HepG2 (cell line): ENCODE data around the gene PSRC1. TPM values are rescaled to one million over a fixed set of nuclear protein-coding genes. Genes with fewer than 3 reads are reported as not detected.

Experiments used
- ATAC-seq: fragments of 200-7000 bp; cut with Tn5 transposase; 3 replicates; pipeline ENCODE4 v1.9.1; 2020; ENCODE audit warnings: mild to moderate bottlenecking, moderate library complexity
- BruUV-seq: library from RNA; stranded (reverse); fragments of 400-500 nt; replicated peaks from 2 replicates; lab custom pipeline; 2021; lab: Mats Ljungman, UMichigan
- CTCF ChIA-PET: fragments of 300-600 bp; formaldehyde crosslinking; extraction: SDS; loops from one replicate; lab custom pipeline; 2021; ENCODE audit warnings: low total read pairs, inconsistent platforms, low intra/inter-chr PET ratio; lab: Yijun Ruan, JAX
- POLR2A ChIA-PET: fragments of 350-600 bp; sonication (Branson Sonifier 250); formaldehyde crosslinking; loops from one replicate; lab custom pipeline; 2020; ENCODE audit warnings: antibody characterized with exemption, inconsistent platforms; lab: Yijun Ruan, JAX
- DNase-seq: peaks from one replicate; pipeline ENCODE4 v3.0.0-alpha.2; 2015; ENCODE audit warnings: low spot score
- FAIRE-seq: peaks from 3 replicates; lab custom pipeline; 2011; peaks lifted over from hg19 to GRCh38; lab: Jason Lieb, UNC
- H2AFZ ChIP-seq: one replicate; pipeline ENCODE4 v1.6.1; 2011; ENCODE audit warnings: low read length, inconsistent platforms
- H3K27ac ChIP-seq: fragments of 300-600 bp; 3 replicates; pipeline ENCODE4 v1.8.0; 2011; ENCODE audit warnings: mixed run types, mild to moderate bottlenecking, mixed read lengths, low read length, inconsistent platforms; ENCODE audit not compliant: insufficient read depth; ENCODE audit errors: extremely low read length
- H3K27me3 ChIP-seq, 2 experiments: fragments of 200-600 bp in 1 of 2; 2 replicates in 1 of 2; 3 replicates in 1 of 2; pipeline versions ENCODE4 v1.6.0 to v1.8.0; 2011; ENCODE audit warnings: low read length in 2 of 2, mild to moderate bottlenecking in 2 of 2, moderate library complexity in 2 of 2, inconsistent platforms in 1 of 2; ENCODE audit not compliant: insufficient read depth in 2 of 2, control insufficient read depth in 1 of 2
- H3K36me3 ChIP-seq, 2 experiments: fragments of 200-600 bp in 1 of 2; replicated peaks in 1 of 2; 2 replicates in 1 of 2; 3 replicates in 1 of 2; pipeline versions ENCODE4 v1.5.1 to v1.8.0; 2011; ENCODE audit warnings: low read length in 2 of 2, inconsistent platforms in 1 of 2; ENCODE audit not compliant: insufficient read depth in 2 of 2, control insufficient read depth in 1 of 2
- H3K4me1 ChIP-seq: 2 replicates; pipeline ENCODE4 v1.5.1; 2012; ENCODE audit warnings: low read length, inconsistent platforms; ENCODE audit not compliant: insufficient read depth
- H3K4me2 ChIP-seq: 2 replicates; pipeline ENCODE4 v1.6.0; 2011; ENCODE audit warnings: low read depth, low read length, inconsistent platforms
- H3K4me3 ChIP-seq, 3 experiments: fragments of 200-600 bp in 1 of 3; sonication (generic), shearing (Covaris generic) in 1 of 3; replicated peaks in 1 of 3; 2 replicates each; pipeline ENCODE4 v1.5.1; 2011 to 2016; ENCODE audit warnings: low read length in 3 of 3, inconsistent platforms in 2 of 3, low read depth in 2 of 3, mild to moderate bottlenecking in 2 of 3, control low read depth in 1 of 3, mixed read lengths in 1 of 3; ENCODE audit not compliant: insufficient read depth in 1 of 3
- H3K79me2 ChIP-seq: one replicate; pipeline ENCODE4 v1.6.1; 2011; ENCODE audit warnings: low read length, inconsistent platforms; ENCODE audit not compliant: insufficient read depth
- H3K9ac ChIP-seq: 2 replicates; pipeline ENCODE4 v1.6.0; 2011; ENCODE audit warnings: mild to moderate bottlenecking, low read depth, low read length, inconsistent platforms; ENCODE audit not compliant: insufficient read depth
- H3K9me3 ChIP-seq: 2 replicates; pipeline ENCODE4 v1.5.1; 2012; ENCODE audit warnings: mild to moderate bottlenecking, low read length
- H4K20me1 ChIP-seq: 2 replicates; pipeline ENCODE4 v1.6.0; 2011; ENCODE audit warnings: inconsistent platforms, mild to moderate bottlenecking, low read length, moderate library complexity; ENCODE audit not compliant: insufficient read depth
- AKNA ChIP-seq: sonication (generic); formaldehyde crosslinking; IDR thresholded peaks from 2 replicates; pipeline ENCODE4 v1.4.0; 2020; ENCODE audit warnings: missing genetic modification reagents, borderline replicate concordance
- GZF1 ChIP-seq: sonication (generic); formaldehyde crosslinking; IDR thresholded peaks from 2 replicates; pipeline ENCODE4 v1.5.1; 2020; ENCODE audit warnings: mild to moderate bottlenecking, missing genetic modification reagents
- ZBTB4 ChIP-seq: sonication (generic); formaldehyde crosslinking; IDR thresholded peaks from 2 replicates; pipeline ENCODE4 v1.4.0; 2020; ENCODE audit warnings: missing genetic modification reagents, mild to moderate bottlenecking, borderline replicate concordance
- ZNF552 ChIP-seq: sonication (generic); formaldehyde crosslinking; IDR thresholded peaks from 2 replicates; pipeline ENCODE4 v1.9.0; 2022; ENCODE audit warnings: missing genetic modification reagents, mild to moderate bottlenecking, borderline replicate concordance
- ZNF629 ChIP-seq: sonication (generic); formaldehyde crosslinking; conservative IDR thresholded peaks from 2 replicates; pipeline ENCODE4 v1.5.0; 2020; ENCODE audit warnings: missing genetic modification reagents
- WGBS: methylation state at CpG from one replicate; pipeline ENCODE4 v1.1.6; 2017; ENCODE audit warnings: low lambda C conversion rate; 5-methylcytosine and 5-hydroxymethylcytosine counted together
- in situ Hi-C: cut with HindIII; loops from 2 replicates; pipeline ENCODE4 v1.10.0; 2017; ENCODE audit warnings: low pct_unique_long_range_greater_than_20kb; ENCODE audit not compliant: extremely low pct_ligation_motif_present
- intact Hi-C: fragments of 100-400 bp; cut with micrococcal nuclease; formaldehyde crosslinking; loops from one replicate; pipeline ENCODE4 v1.10.0; 2022; ENCODE audit not compliant: unreplicated experiment
- polyA plus RNA-seq, 8 experiments: library from polyadenylated mRNA; depleted of rRNA in 3 of 8; stranded (reverse) in 7 of 8; unstranded in 1 of 8; fragments of >200 nt; fragmentation: Illumina TruSeq in 4 of 8; extraction: Trizol in 4 of 8; gene quantifications; 2 replicates each; pipeline versions ENCODE4 v1.2.1 to v1.2.3, GENCODE V29; 2011 to 2016; ENCODE audit warnings: low read depth in 4 of 8, missing spikeins in 1 of 8, mixed read lengths in 1 of 8; ENCODE audit not compliant: insufficient read depth in 1 of 8
- total RNA-seq, 5 experiments: library from RNA; depleted of rRNA; stranded (reverse); fragments of >200 nt; fragmentation: Illumina TruSeq; extraction: Trizol; gene quantifications; 2 replicates each; pipeline ENCODE4 v1.2.3, GENCODE V29; 2016; ENCODE audit warnings: low read depth in 1 of 5

PSRC1 gene
- total and polyA plus RNA-seq, 2 of the 13 experiments (the other 11 are each of a cell fraction or from before 2014, with no cell fraction given), result 28.6 to 30.3 TPM

GRCh38 chr1:109252167-109252892, 30.6 kb downstream of the PSRC1 start:
- in situ Hi-C loops (no loop called here), intact Hi-C loops (no loop called here)
- Histone ChIP-seq H3K27me3 (peaks cover 3 to 17% of the 10 kb centered on the region in 2 experiments; a peak in 3 of 5 replicates), H2AFZ (no peak overlapping the region), H3K9me3 (no peaks in the 10 kb centered on the region), H3K36me3 (no peaks in the 10 kb centered on the region; a peak in 1 of 5 replicates), H3K9ac (no peak overlapping the region), H3K79me2 (no peaks in the 10 kb centered on the region), H4K20me1 (no peaks in the 10 kb centered on the region), H3K27ac (no peak overlapping the region), H3K4me2 (no peak overlapping the region), H3K4me1 (peaks cover 57% of the 10 kb centered on the region), H3K4me3 (no peak overlapping the region)
- DNase-seq (no peak), ATAC-seq (no peak), FAIRE-seq (no peak)
- WGBS, result 99% methylated on average over 22 of the region's 31 CpGs
- ChIA-PET POLR2A (interaction anchor here (1.3 kb wide), 1 partner anchor 145 kb away, joined by 4 read pairs; the partner anchor contains the start of gene SORT1), CTCF (no interaction called here)
- no TSS peak for BruUV-seq
- TF ChIP-seq AKNA (CRISPR knock-in tag) (no peak), ZNF552 (no peak), GZF1 (CRISPR knock-in tag) (no peak), ZBTB4 (no peak), ZNF629 (CRISPR knock-in tag) (no peak)
